ENCODE data around the gene RNF115. TPM values are rescaled to one million over a fixed set of nuclear protein-coding genes. Genes with fewer than 3 reads are reported as not detected.

The RNF115 gene
- total RNA-seq, 1 experiment from 2014 or later: 15.2 TPM

- Histone ChIP-seq H2AFZ (ENCODE audit: low read length) (no peak overlapping the region), H3K9ac (ENCODE audit: low read length) (no peak overlapping the region), H4K20me1 (ENCODE audit: low read length) (no peaks in the 10 kb centered on the region), H3K9me3 (ENCODE audit: low read length) (no peaks in the 10 kb centered on the region), H3K4me1 (ENCODE audit: insufficient read depth, low read length) (peaks cover 12% of the 10 kb centered on the region), H3K36me3 (ENCODE audit: low read depth, low read length) (no peaks in the 10 kb centered on the region), H3K27me3 (ENCODE audit: low read length) (no peaks in the 10 kb centered on the region), H3K4me2 (ENCODE audit: low read length) (no peak overlapping the region), H3K27ac (ENCODE audit: low read length) (no peak overlapping the region), H3K4me3 (ENCODE audit: low read length) (no peak overlapping the region), H3F3A (ENCODE audit: low read length, unreplicated experiment) (no peaks in the 10 kb centered on the region), H3K9me2 (replicated peaks; ENCODE audit: low read length) (no peaks in the 10 kb centered on the region), H3K79me2 (ENCODE audit: low read length) (no peaks in the 10 kb centered on the region)
- TF ChIP-seq EZH2 (IDR thresholded peaks at IDR 0.05; ENCODE audit: low read length, unreplicated experiment) (no peak), CTCF (conservative IDR thresholded peaks at IDR 0.05; ENCODE audit: low read depth, low read length) (no peak), EZH2phosphoT487 (IDR thresholded peaks at IDR 0.05; ENCODE audit: borderline replicate concordance, low read length) (no peak)
- ChIA-PET POLR2A (ENCODE audit: unreplicated experiment) (no interaction called here), CTCF (no interaction called here)
- intact Hi-C loops (cut with micrococcal nuclease): no loop called here
- no TSS peak for BruUV-seq (replicated peaks)
- DNase-seq (no peak), ATAC-seq (no peak)
These were observed 107.1 kb downstream of the RNF115 start for GRCh38 chr1:145716641-145717345.

DNA sequence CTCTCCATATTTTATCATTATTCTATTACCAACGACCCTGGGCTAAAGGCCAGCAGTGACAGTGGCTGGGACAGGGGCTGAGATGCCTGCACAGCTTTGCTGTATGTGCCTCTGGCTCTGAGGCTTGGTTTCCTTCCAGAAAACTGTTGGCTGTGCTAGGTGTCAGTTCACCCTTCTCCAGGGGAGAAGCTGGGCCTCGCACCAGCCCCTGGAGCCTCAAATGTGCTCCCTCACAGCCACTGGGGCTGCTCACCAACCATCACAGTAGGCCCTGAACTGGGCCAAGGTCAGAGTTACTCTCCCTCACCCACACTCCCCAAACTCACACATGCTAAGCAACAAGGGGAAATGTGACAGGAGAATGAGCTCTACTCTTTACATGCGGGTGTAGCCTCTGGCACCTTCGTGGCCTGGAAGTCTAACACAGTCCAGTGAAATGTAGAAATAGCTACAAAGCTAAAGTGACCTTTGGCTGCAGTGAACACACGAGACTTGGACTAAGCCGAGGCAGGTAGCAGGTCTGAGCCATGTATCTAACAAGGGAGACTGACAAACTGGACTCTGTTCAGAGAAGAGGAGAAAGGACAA is 109.3 kb downstream of the RNF115 start:
- ATAC-seq (no peak), DNase-seq (no peak)
- Histone ChIP-seq H3K27ac (ENCODE audit: low read length) (no peak overlapping the region), H3K79me2 (ENCODE audit: low read length) (no peaks in the 10 kb centered on the region), H2AFZ (ENCODE audit: low read length) (no peak overlapping the region), H4K20me1 (ENCODE audit: low read length) (no peaks in the 10 kb centered on the region), H3F3A (ENCODE audit: low read length, unreplicated experiment) (no peaks in the 10 kb centered on the region), H3K9me3 (ENCODE audit: low read length) (no peaks in the 10 kb centered on the region), H3K4me2 (ENCODE audit: low read length) (no peak overlapping the region), H3K9me2 (replicated peaks; ENCODE audit: low read length) (no peaks in the 10 kb centered on the region), H3K4me1 (ENCODE audit: insufficient read depth, low read length) (no peaks in the 10 kb centered on the region), H3K36me3 (ENCODE audit: low read depth, low read length) (no peaks in the 10 kb centered on the region), H3K4me3 (ENCODE audit: low read length) (no peak overlapping the region), H3K9ac (ENCODE audit: low read length) (no peak overlapping the region), H3K27me3 (ENCODE audit: low read length) (no peaks in the 10 kb centered on the region)
- BruUV-seq (replicated peaks): no TSS peak
- POLR2A ChIA-PET (ENCODE audit: unreplicated experiment): no interaction called here
- intact Hi-C loops (cut with micrococcal nuclease): no loop called here
- TF ChIP-seq EZH2 (IDR thresholded peaks at IDR 0.05; ENCODE audit: low read length, unreplicated experiment) (no peak), EZH2phosphoT487 (IDR thresholded peaks at IDR 0.05; ENCODE audit: borderline replicate concordance, low read length) (no peak), CTCF (conservative IDR thresholded peaks at IDR 0.05; ENCODE audit: low read depth, low read length) (no peak)
- CTCF ChIA-PET: no interaction called here

DNA sequence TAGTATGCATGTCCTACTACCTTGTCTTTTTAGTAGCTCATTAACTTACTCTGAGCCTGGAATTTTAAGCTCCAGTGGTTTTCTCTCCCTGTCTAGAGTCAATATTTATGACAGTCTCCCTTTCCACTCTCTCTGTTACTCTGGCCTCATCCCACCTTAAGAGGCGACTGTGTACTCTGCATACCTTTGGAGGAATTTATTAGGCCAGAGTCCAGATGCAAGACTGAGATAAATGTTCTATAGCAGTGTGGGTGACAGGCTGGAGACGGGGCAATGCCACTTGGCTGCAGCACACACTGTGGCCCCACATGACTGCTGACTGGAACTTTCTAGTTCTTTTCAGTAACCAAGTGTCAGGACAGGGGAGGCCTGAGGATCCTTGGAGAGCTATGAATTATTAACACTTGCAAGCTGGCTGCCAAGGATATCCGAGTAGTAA is 112.7 kb downstream of the RNF115 start:
- ATAC-seq (no peak), DNase-seq (no peak)
- Histone ChIP-seq H3K4me3 (ENCODE audit: low read length) (no peak overlapping the region), H4K20me1 (ENCODE audit: low read length) (no peaks in the 10 kb centered on the region), H3K79me2 (ENCODE audit: low read length) (no peaks in the 10 kb centered on the region), H2AFZ (ENCODE audit: low read length) (no peak overlapping the region), H3K4me1 (ENCODE audit: insufficient read depth, low read length) (peaks cover 20% of the 10 kb centered on the region), H3F3A (ENCODE audit: low read length, unreplicated experiment) (no peaks in the 10 kb centered on the region), H3K27me3 (ENCODE audit: low read length) (no peaks in the 10 kb centered on the region), H3K9me3 (ENCODE audit: low read length) (no peaks in the 10 kb centered on the region), H3K9ac (ENCODE audit: low read length) (no peak overlapping the region), H3K4me2 (ENCODE audit: low read length) (no peak overlapping the region), H3K36me3 (ENCODE audit: low read depth, low read length) (no peaks in the 10 kb centered on the region), H3K9me2 (replicated peaks; ENCODE audit: low read length) (no peaks in the 10 kb centered on the region), H3K27ac (ENCODE audit: low read length) (no peak overlapping the region)
- TF ChIP-seq EZH2phosphoT487 (IDR thresholded peaks at IDR 0.05; ENCODE audit: borderline replicate concordance, low read length) (no peak), EZH2 (IDR thresholded peaks at IDR 0.05; ENCODE audit: low read length, unreplicated experiment) (no peak), CTCF (conservative IDR thresholded peaks at IDR 0.05; ENCODE audit: low read depth, low read length) (no peak)
- ChIA-PET CTCF (no interaction called here), POLR2A (ENCODE audit: unreplicated experiment) (no interaction called here)
- BruUV-seq (replicated peaks): no TSS peak
- intact Hi-C loops (cut with micrococcal nuclease): no loop called here

Data from PC-3 (cell line).